NCI-H1048 (cell line): ENCODE data around the gene ZNF761.
"Not testable (repeated sequence)": the region's sequence is repeated elsewhere in the genome, so short reads cannot be mapped to it uniquely, and the experiment has no call there.

Experiments
- DNase-seq: peaks from one replicate; lab custom pipeline; 2025; lab: John Stamatoyannopoulos, UW

Gene ZNF761

GRCh38 chr19:53431399-53432087 is at the start of gene ZNF761:
Gene ZNF761, plus strand, starts transcription at chr19:53431984. Its CDS starts 15,285 bp downstream, at chr19:53447269.
- peak; percentile 82 for DNase-seq

- DNase-seq, result no peak
Observed at GRCh38 chr19:53388168-53388567, 43.6 kb upstream of the ZNF761 start.

- DNase-seq, result no peak
Observed at GRCh38 chr19:53388904-53389303, 42.9 kb upstream of the ZNF761 start.

GRCh38 chr19:53389571-53389970 is 42.2 kb upstream of the ZNF761 start:
- no peak for DNase-seq

- no peak for DNase-seq
Observed at GRCh38 chr19:53389978-53390377, 41.8 kb upstream of the ZNF761 start.

- DNase-seq, result no peak
Observed at GRCh38 chr19:53394522-53394973, 37.2 kb upstream of the ZNF761 start.

GRCh38 chr19:53394974-53395839 is 36.6 kb upstream of the ZNF761 start, which contains the start of gene ZNF765:
Gene ZNF765, plus strand, starts transcription at chr19:53395149. Its CDS starts 2,867 bp downstream, at chr19:53398016.
- peak; percentile 72 for DNase-seq

- not testable (repeated sequence) for DNase-seq
Observed at GRCh38 chr19:53395840-53396524, 35.8 kb upstream of the ZNF761 start.

- no peak for DNase-seq
Observed at GRCh38 chr19:53396525-53396868, 35.3 kb upstream of the ZNF761 start.

GRCh38 chr19:53397918-53398317 is 33.9 kb upstream of the ZNF761 start:
- not testable (repeated sequence) for DNase-seq

- no peak for DNase-seq
Observed at GRCh38 chr19:53409505-53410204, 22.1 kb upstream of the ZNF761 start.

- not testable (repeated sequence) for DNase-seq
Observed at GRCh38 chr19:53420520-53421315, 11.1 kb upstream of the ZNF761 start.

- no peak for DNase-seq
Observed at GRCh38 chr19:53422551-53422950, 9.2 kb upstream of the ZNF761 start.

GRCh38 chr19:53423074-53423473 is 8.7 kb upstream of the ZNF761 start:
- DNase-seq, result not testable (repeated sequence)

- not testable (repeated sequence) for DNase-seq
Observed at GRCh38 chr19:53423680-53424079, 8.1 kb upstream of the ZNF761 start.

GRCh38 chr19:53424968-53425597 is 6.7 kb upstream of the ZNF761 start:
- DNase-seq, result no peak

GRCh38 chr19:53432088-53432661 is 391 bp downstream of the ZNF761 start:
- no peak for DNase-seq

GRCh38 chr19:53443809-53444208 is 12.0 kb downstream of the ZNF761 start:
- not testable (repeated sequence) for DNase-seq

GRCh38 chr19:53447196-53447595 is 15.4 kb downstream of the ZNF761 start:
- DNase-seq, result not testable (repeated sequence)

GRCh38 chr19:53455828-53456227 is 24.0 kb downstream of the ZNF761 start:
- DNase-seq, result no peak
